Measurements from ENCODE around the gene MPST.

Gene MPST

GRCh38 chr22:36977401-36977861 lies 42.1 kb upstream of the MPST start:
- Histone ChIP-seq H3K4me2 (ENCODE audit: low read length) (peak overlapping the region; percentile 90), H3K79me2 (ENCODE audit: low read length) (no peaks in the 10 kb centered on the region), H3K9ac (ENCODE audit: low read length) (peak overlapping the region; percentile 73), H3K27me3 (ENCODE audit: low read depth, low read length) (no peaks in the 10 kb centered on the region), H3K4me1 (ENCODE audit: low read length) (peaks cover 11% of the 10 kb centered on the region; the same call in 1 of the 2 replicates), H4K20me1 (ENCODE audit: insufficient read depth, low read length) (no peaks in the 10 kb centered on the region), H3K27ac (ENCODE audit: low read length) (no peak overlapping the region), H3K36me3 (replicated peaks; ENCODE audit: low read depth, low read length) (no peaks in the 10 kb centered on the region), H2AFZ (ENCODE audit: low read depth, low read length) (peak overlapping the region; percentile 80), H3K4me3 (ENCODE audit: low read length) (peak overlapping the region; percentile 79), H3K9me3 (ENCODE audit: insufficient read depth, low read length) (no peaks in the 10 kb centered on the region)
- TF ChIP-seq CTCF (IDR thresholded peaks at IDR 0.05; ENCODE audit: low read depth, low read length): peak; percentile 89
- no peak for TF ChIP-seq EZH2phosphoT487 (IDR thresholded peaks at IDR 0.05; ENCODE audit: low read depth)

GRCh38 chr22:36977947-36978660 lies 41.4 kb upstream of the MPST start:
- Histone ChIP-seq H3K79me2 (ENCODE audit: low read length) (no peaks in the 10 kb centered on the region), H3K4me3 (ENCODE audit: low read length) (peak overlapping the region; percentile 79), H3K4me2 (ENCODE audit: low read length) (peak overlapping the region; percentile 90), H3K9ac (ENCODE audit: low read length) (peak overlapping the region; percentile 73), H3K4me1 (ENCODE audit: low read length) (peaks cover 11% of the 10 kb centered on the region; the same call in 1 of the 2 replicates), H4K20me1 (ENCODE audit: insufficient read depth, low read length) (no peaks in the 10 kb centered on the region), H3K9me3 (ENCODE audit: insufficient read depth, low read length) (no peaks in the 10 kb centered on the region), H3K27me3 (ENCODE audit: low read depth, low read length) (0 out of 2 replicates have a peak, but pooled peaks cover 4% of the 10 kb centered on the region), H3K36me3 (replicated peaks; ENCODE audit: low read depth, low read length) (no peaks in the 10 kb centered on the region), H2AFZ (ENCODE audit: low read depth, low read length) (peak overlapping the region; percentile 80), H3K27ac (ENCODE audit: low read length) (no peak overlapping the region)
- TF ChIP-seq EZH2phosphoT487 (IDR thresholded peaks at IDR 0.05; ENCODE audit: low read depth) (no peak), CTCF (IDR thresholded peaks at IDR 0.05; ENCODE audit: low read depth, low read length) (peak; percentile 97)

- Histone ChIP-seq H3K27me3 (ENCODE audit: low read depth, low read length) (peaks cover 9% of the 10 kb centered on the region), H3K4me3 (ENCODE audit: low read length) (no peak overlapping the region), H3K79me2 (ENCODE audit: low read length) (no peaks in the 10 kb centered on the region), H4K20me1 (ENCODE audit: insufficient read depth, low read length) (no peaks in the 10 kb centered on the region), H3K9ac (ENCODE audit: low read length) (no peak overlapping the region), H3K9me3 (ENCODE audit: insufficient read depth, low read length) (no peaks in the 10 kb centered on the region), H2AFZ (ENCODE audit: low read depth, low read length) (no peak overlapping the region), H3K27ac (ENCODE audit: low read length) (no peak overlapping the region), H3K4me1 (ENCODE audit: low read length) (peaks cover 11% of the 10 kb centered on the region; the same call in 1 of the 2 replicates), H3K4me2 (ENCODE audit: low read length) (no peak overlapping the region), H3K36me3 (replicated peaks; ENCODE audit: low read depth, low read length) (no peaks in the 10 kb centered on the region)
- TF ChIP-seq CTCF (IDR thresholded peaks at IDR 0.05; ENCODE audit: low read depth, low read length) (no peak), EZH2phosphoT487 (IDR thresholded peaks at IDR 0.05; ENCODE audit: low read depth) (no peak)
These were observed 40.3 kb upstream of the MPST start for GRCh38 chr22:36979016-36979910.

Measured in OCI-LY3 (cell line).